ENCODE results near the gene GGT1.
A peak's percentile ranks its signal among the peaks of the same experiment; 100 is the strongest.
"Not testable (repeated sequence)": the region's sequence is repeated elsewhere in the genome, so short reads cannot be mapped to it uniquely, and the experiment has no call there.

DNA sequence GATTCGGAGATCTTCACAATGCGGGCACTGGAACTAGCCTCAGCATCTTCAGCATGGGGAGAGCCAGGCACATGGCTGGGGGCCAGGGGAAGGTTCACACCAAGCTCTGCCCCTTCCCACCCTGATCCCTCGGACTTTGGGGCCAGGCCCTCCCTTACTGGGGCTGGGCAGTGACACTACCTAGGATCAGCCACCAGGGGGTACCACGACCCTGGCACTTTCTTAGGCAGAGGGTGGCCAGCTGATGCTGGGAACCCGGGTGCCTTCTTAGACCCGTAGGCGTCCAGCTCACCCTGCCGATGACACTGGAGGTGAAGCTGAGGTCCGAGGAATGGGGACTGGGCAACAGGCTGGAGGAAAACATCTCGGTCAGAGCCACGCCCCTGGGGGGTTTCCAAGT, 26.1 kb downstream of the GGT1 start:
- TF ChIP-seq, protein P1, sequence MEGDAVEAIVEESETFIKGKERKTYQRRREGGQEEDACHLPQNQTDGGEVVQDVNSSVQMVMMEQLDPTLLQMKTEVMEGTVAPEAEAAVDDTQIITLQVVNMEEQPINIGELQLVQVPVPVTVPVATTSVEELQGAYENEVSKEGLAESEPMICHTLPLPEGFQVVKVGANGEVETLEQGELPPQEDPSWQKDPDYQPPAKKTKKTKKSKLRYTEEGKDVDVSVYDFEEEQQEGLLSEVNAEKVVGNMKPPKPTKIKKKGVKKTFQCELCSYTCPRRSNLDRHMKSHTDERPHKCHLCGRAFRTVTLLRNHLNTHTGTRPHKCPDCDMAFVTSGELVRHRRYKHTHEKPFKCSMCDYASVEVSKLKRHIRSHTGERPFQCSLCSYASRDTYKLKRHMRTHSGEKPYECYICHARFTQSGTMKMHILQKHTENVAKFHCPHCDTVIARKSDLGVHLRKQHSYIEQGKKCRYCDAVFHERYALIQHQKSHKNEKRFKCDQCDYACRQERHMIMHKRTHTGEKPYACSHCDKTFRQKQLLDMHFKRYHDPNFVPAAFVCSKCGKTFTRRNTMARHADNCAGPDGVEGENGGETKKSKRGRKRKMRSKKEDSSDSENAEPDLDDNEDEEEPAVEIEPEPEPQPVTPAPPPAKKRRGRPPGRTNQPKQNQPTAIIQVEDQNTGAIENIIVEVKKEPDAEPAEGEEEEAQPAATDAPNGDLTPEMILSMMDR (IDR thresholded peaks at IDR 0.05), result peak in 2 of 3 donors; percentile 31 to 36
- not testable (repeated sequence) for TF ChIP-seq POLR2A (IDR thresholded peaks at IDR 0.05)
